Suprapubic skin (tissue), 3 donors: ENCODE results near the gene CDSN.
"Not testable (repeated sequence)": the region's sequence is repeated elsewhere in the genome, so short reads cannot be mapped to it uniquely, and the experiment has no call there.

Experiments
- POLR2A ChIP-seq, 2 donors: fragments of 450-650 bp; IDR thresholded peaks; one replicate each; pipeline ENCODE4 v1.6.1; 2017; ENCODE audit warnings: antibody characterized with exemption in 2 of 2, mild to moderate bottlenecking in 2 of 2, moderate library complexity in 2 of 2
- TF ChIP-seq, protein P1 (sequence below), 2 donors: fragments of 200-600 bp in 1 of 2; fragments of 450-650 bp in 1 of 2; sonication (generic) in 1 of 2; IDR thresholded peaks; one replicate each; pipeline ENCODE4 v1.5.1; 2016 to 2019; ENCODE audit warnings: antibody characterized with exemption in 2 of 2, mild to moderate bottlenecking in 1 of 2, moderate library complexity in 1 of 2

- TF ChIP-seq POLR2A (IDR thresholded peaks at IDR 0.05): not testable (repeated sequence)
- TF ChIP-seq, protein P1, sequence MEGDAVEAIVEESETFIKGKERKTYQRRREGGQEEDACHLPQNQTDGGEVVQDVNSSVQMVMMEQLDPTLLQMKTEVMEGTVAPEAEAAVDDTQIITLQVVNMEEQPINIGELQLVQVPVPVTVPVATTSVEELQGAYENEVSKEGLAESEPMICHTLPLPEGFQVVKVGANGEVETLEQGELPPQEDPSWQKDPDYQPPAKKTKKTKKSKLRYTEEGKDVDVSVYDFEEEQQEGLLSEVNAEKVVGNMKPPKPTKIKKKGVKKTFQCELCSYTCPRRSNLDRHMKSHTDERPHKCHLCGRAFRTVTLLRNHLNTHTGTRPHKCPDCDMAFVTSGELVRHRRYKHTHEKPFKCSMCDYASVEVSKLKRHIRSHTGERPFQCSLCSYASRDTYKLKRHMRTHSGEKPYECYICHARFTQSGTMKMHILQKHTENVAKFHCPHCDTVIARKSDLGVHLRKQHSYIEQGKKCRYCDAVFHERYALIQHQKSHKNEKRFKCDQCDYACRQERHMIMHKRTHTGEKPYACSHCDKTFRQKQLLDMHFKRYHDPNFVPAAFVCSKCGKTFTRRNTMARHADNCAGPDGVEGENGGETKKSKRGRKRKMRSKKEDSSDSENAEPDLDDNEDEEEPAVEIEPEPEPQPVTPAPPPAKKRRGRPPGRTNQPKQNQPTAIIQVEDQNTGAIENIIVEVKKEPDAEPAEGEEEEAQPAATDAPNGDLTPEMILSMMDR (IDR thresholded peaks at IDR 0.05): not testable (repeated sequence)
Observed at GRCh38 chr6:31164475-31165063, 44.3 kb upstream of the CDSN start.
